GM12891 (cell line): ENCODE measurements around the gene CAPSL.
"Not testable (repeated sequence)": the region's sequence is repeated elsewhere in the genome, so short reads cannot be mapped to it uniquely, and the experiment has no call there.

Source experiments
- DNase-seq: peaks from one replicate; pipeline ENCODE4 v3.0.0; 2011; ENCODE audit warnings: low spot score; ENCODE audit not compliant: insufficient read length
- FAIRE-seq: peaks from 2 replicates; lab custom pipeline; 2011; peaks lifted over from hg19 to GRCh38; lab: Jason Lieb, UNC
- PAX5 ChIP-seq: IDR thresholded peaks from 2 replicates; pipeline ENCODE4 v1.6.1; 2011; ENCODE audit warnings: low read length, moderate library complexity, mild to moderate bottlenecking; ENCODE audit not compliant: insufficient read depth, severe bottlenecking
- POLR2A ChIP-seq: IDR thresholded peaks from 2 replicates; pipeline ENCODE4 v1.6.1; 2011; ENCODE audit warnings: low read depth, low read length, control low read depth
- POLR2AphosphoS5 ChIP-seq: IDR thresholded peaks from 2 replicates; pipeline ENCODE4 v1.6.1; 2011; ENCODE audit warnings: low read depth, low read length, control low read depth
- POU2F2 ChIP-seq: IDR thresholded peaks from 2 replicates; pipeline ENCODE4 v1.6.1; 2011; ENCODE audit warnings: low read depth, mild to moderate bottlenecking, control low read depth, low read length, moderate library complexity
- SPI1 ChIP-seq: IDR thresholded peaks from 2 replicates; pipeline ENCODE4 v1.6.1; 2011; ENCODE audit warnings: low read depth, low read length, control low read depth
- TAF1 ChIP-seq: IDR thresholded peaks from 2 replicates; pipeline ENCODE4 v1.6.1; 2011; ENCODE audit warnings: low read depth, low read length, control low read depth

CAPSL gene

DNA sequence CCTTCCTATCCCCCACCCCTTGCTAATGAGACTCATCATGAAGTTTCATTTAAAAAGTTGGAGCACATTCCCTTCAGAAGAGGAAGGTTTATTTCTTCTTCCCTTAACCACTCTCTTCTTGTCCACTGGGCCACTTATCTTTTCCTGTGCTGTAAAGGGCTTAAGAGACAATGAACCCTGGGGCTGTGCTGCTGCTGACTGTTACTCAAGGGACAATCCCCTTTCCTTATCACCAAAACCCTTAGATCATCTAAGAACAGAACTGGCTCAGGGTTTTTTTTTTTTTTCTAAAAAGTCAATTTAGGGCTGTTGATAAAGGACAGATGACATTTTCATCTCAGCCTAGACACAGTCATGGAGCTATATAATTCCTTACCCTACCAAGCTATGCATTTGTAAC is 29.6 kb downstream of the CAPSL start:
- no peak for FAIRE-seq

DNA sequence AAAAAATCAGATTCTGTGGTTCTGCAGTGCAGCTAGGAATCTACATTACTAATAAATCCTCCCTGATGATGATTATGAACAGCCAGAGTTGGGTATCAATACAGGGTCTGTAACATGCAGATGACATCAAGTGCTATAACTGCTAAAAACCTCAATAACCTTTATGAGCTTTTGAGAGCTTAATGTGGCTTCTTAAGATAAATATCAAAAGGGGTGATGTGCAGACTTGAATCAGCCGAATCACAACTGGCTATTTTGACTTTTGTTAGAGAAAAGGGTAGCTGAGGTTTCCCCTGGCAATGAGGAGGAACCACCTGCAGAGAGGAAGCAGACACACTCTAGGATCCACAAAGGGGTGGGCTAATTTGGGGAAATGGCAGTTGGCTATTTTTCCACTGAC is 30.2 kb downstream of the CAPSL start:
- no peak for TF ChIP-seq SPI1
- no peak for TF ChIP-seq PAX5
- TF ChIP-seq POLR2A: no peak
- no peak for TF ChIP-seq POU2F2
- TF ChIP-seq POLR2AphosphoS5: no peak
- no peak for TF ChIP-seq TAF1
- DNase-seq (no peak), FAIRE-seq (peak; percentile 13)

More for the DNA sequence above, 29.6 kb downstream of the CAPSL start:
- TF ChIP-seq POU2F2 (no peak), POLR2AphosphoS5 (no peak), TAF1 (no peak), SPI1 (no peak), PAX5 (no peak), POLR2A (no peak)
- no peak for DNase-seq

DNA sequence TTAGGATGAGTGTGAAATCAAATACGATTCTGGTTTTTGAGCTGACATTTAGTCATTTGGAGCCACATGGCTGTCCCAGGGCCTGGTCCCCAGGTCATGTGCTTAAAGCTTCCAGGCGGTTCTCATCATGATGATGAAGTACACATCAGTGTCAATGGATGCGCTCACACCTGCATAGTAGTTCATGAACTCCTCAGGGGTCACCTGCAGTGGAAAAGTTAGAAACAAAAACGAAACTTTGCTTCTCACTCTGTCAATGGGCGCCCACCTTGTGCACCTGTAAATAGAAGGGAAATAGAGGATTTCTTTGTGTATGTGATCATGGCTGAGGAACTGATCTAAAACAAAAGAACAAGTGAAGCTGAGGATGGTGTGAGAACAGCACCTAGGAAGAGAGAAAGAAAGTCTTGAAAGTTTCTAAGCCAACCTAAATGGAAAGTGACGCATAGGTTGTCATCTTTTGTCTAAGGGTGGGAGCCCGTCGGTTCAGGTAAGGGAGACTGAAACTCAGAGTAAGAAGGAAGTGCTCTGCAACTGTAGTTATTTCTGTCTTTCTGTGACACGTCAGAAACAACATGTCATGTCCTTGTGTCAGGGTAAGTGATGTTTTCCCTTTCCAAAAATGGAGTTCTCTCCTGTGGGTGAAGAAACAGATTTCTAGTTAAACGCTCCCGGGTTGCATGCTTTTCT is 33.8 kb downstream of the CAPSL start:
- 0 out of 2 replicates have a peak, but pooled peaks have one; percentile 33 for TF ChIP-seq POU2F2
- no peak for TF ChIP-seq POLR2A
- peak; percentile 90 for TF ChIP-seq SPI1
- no peak for TF ChIP-seq PAX5
- no peak for TF ChIP-seq POLR2AphosphoS5
- no peak for TF ChIP-seq TAF1
- DNase-seq: peak; percentile 17
- peak; percentile 88 for FAIRE-seq

DNA sequence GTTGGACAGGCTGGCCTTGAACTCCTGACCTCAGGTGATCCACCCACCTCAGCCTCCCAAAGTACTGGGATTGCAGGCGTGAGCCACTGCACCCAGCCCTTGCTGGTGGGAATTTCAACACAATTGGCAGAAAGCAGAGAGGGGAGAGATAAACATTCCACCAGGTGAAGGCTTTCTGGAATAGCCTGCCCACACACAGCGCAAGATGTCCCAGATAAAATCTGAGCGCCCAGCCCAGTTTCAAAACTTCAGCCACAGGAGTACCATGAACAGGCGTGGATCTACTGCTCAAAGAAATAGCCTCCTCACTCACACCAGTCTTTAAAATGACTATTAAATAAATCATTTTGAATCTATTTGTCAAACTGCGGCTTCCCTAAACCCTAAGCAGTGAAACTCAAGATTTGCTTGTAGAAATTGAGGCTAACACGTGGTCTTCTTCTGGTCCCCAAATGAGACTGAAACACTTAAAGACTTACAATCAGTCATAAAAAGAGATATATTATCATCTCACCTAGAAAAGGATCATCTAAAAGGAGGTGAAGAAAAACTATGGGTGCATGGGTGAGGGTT is 34.7 kb downstream of the CAPSL start:
- FAIRE-seq (no peak), DNase-seq (no peak)
- no peak for TF ChIP-seq POLR2AphosphoS5

DNA sequence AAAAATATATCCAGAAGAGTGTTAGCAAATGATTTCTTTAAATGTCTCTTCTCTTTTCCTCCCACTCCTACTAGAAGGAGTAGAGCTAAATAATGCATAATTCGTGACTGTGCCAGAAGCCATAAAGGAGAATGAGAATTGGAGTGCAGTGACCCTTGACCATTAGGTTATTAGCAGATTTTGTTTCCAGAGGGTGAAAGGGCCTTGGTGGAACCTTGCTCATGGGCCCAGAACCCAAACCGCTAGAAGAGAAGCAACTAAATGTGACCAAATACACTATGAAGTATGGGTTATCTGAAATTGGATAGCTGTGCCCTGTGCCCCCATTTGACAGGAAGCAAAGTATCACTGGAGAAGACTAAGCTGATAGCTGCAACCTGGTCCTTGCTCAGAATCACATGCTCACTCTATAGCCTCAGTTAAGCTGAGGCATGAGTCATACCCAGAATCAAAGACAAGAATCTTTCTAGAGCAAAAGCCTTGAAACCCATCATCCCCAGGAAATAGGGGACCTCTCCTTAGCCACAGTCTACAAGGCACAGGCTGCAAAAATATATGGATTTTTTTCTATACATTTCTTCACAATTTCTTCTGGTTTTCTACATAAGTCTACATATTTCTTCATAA is 36.3 kb downstream of the CAPSL start:
- DNase-seq: no peak
- TF ChIP-seq POLR2A: no peak
- TF ChIP-seq SPI1: no peak
- no peak for TF ChIP-seq POU2F2
- peak; percentile 62 for TF ChIP-seq PAX5
- FAIRE-seq: peak; percentile 94

DNA sequence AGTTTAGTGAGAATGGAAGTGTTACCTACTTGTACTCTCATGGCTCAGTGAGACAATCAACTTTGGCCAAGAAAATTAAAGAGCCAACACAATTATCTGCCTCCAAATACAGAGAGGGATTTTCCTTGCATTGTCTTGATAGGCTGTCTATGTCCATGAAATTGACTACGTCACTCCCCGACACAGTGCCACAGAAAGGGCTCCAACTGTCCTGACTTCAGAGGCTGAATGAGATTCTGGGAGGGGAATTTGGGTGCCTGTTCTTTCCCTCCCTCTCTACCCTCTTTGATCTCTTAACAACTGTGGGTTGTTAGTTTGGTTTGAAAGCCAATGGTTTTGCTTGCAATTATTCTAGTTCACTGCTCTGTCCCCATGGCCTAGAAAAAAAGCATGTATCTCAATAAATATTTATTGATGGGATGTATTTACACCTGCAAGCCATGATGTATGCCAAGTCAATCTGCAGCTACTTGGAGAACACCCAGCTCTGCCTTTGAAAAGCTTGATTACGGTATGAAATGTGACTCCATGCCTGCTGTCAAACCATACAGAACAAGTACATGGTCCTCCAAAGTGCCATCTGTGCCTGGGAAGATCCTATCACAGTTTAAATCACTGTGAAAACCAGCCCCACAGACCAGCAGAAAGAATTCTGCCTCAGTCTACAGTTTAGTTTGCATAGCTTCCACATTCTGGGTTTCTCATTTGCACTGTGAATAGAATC is 37.3 kb downstream of the CAPSL start:
- DNase-seq: no peak
- TF ChIP-seq POU2F2 (no peak), POLR2AphosphoS5 (no peak), TAF1 (no peak), POLR2A (no peak), PAX5 (no peak), SPI1 (no peak)
- FAIRE-seq: peak; percentile 66

DNA sequence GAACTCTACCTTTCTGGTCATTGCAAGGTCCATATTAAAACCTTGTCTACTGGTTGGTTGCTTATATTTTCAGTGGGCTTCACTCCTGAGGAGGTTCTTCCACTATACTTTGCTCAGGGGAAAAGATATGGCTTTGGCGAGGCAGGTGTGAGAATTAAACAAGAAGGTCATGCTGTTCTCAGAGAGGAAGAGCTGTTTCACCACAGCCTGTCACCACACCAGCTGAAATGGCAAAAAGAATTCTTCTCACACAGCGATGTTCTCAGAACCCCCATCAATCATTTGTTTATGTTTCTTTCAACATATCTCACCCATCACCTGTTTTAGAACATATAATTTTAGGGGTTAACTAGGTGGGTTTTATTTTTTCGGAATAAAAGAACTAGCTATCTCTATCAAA is 38.6 kb downstream of the CAPSL start:
- peak; percentile 88 for FAIRE-seq

DNA sequence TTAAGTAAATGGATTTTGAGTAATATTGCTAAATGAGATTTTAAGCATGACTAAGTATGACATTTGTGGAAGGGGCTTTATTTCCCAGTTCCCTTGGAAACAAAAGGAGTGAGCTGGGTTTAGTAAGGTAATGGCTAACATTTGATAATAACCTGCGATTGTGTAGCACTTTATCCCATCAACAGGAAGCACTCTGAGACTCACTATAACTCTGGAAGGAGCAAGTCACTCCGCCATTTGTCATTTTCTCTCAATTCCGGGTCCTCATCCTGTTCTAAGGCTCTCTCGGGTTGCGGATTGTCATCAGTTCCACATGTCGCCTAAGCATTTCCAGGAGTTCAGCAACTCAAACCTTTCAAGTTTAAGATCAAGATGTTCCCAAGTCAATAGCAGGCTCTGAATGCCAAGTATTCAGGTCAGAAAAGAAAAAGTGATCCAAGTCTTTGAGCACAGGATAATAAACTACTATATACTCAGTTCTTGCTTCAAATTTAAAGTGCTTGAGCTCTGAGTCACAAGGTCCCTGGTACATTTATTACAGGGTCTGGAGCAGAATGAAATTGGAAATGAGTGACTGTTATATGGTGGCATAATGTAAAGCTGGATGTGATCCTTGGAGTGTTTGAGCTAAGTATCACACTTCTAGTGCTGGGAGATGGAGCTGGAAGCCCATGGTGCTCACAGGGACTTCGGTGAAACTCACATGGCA is 39.3 kb downstream of the CAPSL start:
- DNase-seq: no peak
- peak; percentile 16 for FAIRE-seq
- TF ChIP-seq TAF1 (no peak), POLR2A (no peak), POU2F2 (no peak), SPI1 (no peak), POLR2AphosphoS5 (no peak), PAX5 (no peak)

More for the DNA sequence above, 38.6 kb downstream of the CAPSL start:
- no peak for DNase-seq
- no peak for TF ChIP-seq POU2F2
- no peak for TF ChIP-seq POLR2A
- TF ChIP-seq SPI1: peak; percentile 60

DNA sequence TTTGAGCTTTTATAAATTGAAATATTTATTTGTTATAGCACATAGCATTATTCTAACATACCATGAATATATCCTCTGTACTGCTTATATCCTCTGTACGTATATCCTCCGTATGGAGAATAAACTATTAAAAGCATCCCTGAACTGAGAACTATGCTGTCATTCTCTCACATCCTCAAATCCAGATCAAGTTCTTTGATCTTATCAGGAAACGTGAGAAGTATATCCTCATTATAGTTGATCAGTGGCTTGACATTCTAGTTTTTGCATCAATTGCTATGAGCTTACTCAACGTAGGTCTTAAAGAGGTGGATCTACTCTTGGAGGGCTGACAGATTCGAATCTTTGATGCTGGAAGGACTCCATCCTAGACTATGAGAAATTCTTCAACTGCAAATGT is 44.3 kb downstream of the CAPSL start:
- FAIRE-seq: no peak

DNA sequence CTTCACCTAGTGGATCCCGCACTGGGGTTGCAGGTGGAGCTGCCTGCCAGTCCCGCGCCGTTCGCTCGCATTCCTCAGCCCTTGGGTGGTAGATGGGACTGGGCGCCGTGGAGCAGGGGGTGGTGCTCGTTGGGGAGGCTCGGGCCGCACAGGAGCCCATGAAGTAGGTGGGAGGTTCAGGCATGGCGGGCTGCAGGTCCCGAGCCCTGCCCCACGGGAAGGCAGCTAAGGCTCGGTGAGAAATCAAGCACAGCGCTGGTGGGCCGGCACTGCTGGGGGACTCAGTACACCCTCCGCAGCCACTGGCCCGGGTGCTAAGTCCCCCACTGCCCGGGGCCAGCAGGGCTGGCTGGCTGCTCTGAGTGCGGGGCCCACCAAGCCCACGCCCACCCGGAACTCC is 45.6 kb downstream of the CAPSL start:
- DNase-seq, FAIRE-seq: not testable (repeated sequence)

More for the DNA sequence above, 44.3 kb downstream of the CAPSL start:
- no peak for TF ChIP-seq POU2F2
- TF ChIP-seq SPI1: no peak
- no peak for TF ChIP-seq POLR2A
- no peak for TF ChIP-seq POLR2AphosphoS5
- no peak for TF ChIP-seq PAX5
- TF ChIP-seq TAF1: no peak
- DNase-seq: no peak
